Stimulated activated CD4-positive, alpha-beta T cell treated with anti-CD3 and anti-CD28 coated beads, Interleukin-1b, Interleukin-23, amount 100 ng/mL, for 1 hour (primary cell): ENCODE results near the gene NRP1.

Experiments used
- DNase-seq, 2 donors: peaks; one replicate each; pipeline ENCODE4 v3.0.0-alpha.2; 2020; ENCODE audit warnings: low read depth in 2 of 2

Gene NRP1

GRCh38 chr10:33260403-33261149 is 73.9 kb downstream of the NRP1 start:
- no peak for DNase-seq

DNA sequence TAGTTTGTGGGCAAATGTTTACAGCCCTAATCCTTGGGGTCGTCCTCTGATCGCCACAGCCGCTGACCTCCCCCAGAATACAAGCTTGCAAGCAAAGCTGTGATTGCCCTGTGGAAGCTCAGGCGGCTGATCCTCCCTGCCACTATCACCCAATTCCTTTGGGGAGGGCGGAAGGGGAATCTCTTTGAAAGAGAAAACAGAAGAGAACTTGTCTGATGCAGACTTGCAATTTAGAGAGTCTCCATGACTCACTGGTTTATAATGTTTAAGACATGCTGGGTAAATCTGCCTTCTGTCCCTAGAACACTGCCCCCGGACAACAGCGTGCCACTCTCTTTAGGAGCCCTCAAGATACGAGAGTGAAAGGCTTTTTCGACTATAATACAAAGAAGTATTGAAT is 75.5 kb downstream of the NRP1 start:
- no peak for DNase-seq

DNA sequence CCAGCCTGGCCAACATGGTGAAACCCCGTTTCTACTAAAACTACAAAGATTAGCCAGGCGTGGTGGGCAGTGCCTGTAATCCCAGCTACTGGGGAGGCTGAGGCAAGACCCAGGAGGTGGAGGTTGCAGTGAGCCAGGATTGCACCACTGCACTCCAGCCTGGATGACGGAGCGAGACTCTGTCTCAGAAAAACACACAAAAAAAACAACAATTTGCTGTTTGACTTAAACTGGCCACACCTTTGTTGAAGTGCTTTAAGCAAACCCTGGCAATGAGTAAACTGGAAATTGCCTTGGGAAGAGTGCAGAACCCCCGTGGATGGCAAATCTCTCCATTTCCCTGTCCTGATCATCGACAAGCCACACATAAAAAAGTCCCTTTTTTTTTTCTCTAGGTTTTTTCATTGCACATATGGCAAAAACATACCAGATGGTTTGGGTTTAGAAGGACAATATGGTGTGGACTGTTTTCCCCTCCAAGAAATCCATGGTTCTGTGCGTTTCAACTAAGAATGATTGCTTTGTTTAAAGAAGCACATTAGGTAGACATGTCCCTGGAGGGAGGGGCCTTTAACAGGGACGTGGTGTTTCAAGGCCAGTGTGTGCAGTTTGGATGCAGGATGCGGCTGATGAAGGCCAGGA is 76.9 kb downstream of the NRP1 start:
- no peak for DNase-seq

GRCh38 chr10:33256458-33256857 is 78.0 kb downstream of the NRP1 start:
- DNase-seq: no peak

DNA sequence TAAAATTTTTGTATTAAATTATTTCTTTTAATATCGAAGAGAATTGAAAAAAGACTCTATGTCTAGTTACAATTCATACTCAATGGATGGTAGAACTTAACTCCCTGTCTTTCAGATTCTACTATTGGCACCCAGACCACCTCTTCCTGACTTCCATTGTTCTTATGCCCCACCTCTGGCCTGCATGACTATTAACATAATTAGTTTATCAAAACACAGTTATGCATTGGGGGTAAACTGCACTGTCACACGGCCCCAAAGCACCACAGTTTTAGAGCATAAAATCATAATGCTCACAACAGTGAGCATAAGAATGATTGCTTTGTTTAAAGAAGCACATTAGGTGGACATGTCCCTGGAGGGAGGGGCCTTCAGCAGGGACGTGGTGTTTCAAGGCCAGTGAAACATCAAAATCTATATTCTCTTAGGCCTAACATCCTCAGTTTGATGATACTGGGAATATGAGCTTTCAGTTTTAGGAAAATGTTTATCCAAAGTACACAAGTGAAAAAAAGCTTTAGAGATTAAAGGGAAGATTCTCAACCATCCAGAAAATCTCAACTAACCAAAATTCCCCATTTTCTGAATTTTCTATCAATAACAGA is 79.8 kb downstream of the NRP1 start:
- no peak for DNase-seq

DNA sequence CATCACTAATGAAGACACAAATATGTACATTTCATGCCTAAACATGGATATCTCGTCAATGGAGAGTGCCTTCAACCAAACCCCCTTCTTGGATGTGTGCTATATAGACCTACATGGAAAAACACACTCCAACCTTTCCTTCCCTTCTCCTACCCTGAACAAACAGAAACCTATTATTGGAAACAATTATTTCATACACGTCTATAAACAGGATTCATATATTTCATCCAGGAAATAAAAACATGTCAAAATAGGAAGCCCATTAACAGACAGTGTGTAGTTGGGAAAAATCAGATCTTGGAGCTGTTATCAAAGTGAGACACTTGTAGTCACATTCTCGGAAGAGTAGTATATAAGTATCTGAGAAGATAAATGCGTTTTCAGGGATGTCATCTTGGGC is 81.1 kb downstream of the NRP1 start:
- DNase-seq: no peak

- DNase-seq: no peak
These were observed 81.7 kb downstream of the NRP1 start for GRCh38 chr10:33252794-33253203.

- DNase-seq: no peak
These were observed 82.1 kb downstream of the NRP1 start for GRCh38 chr10:33252324-33252723.

DNA sequence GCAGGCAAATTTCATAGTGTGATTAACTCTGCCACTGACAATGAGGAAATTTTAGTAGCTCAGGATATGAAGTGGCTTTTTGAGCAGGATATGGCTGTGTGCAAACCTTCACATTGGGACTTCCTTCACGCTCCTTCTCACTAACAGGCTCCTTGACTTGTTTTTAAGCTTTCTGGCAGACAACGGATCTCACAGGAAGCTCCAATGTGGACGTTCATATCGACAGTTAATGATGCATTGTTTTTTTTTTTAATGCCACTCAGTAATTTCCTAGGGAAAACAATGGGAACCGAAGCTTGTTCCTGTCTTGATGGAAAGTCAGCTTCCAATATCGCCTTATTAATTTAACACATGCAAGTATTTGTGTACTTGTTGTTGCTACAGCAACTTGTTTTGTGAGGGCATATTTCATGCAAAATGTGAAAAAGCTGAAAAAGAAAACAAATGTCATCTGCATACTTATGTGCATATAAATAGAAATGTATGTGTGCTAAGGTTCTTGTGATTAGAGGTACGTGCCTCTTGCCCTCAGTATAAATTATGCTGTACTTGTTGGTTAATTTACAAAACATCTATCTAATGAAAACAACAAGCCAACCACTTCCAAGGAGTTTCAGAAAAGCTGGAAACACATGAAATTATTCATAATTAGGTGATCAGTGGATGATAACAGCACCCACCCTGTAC is 84.7 kb downstream of the NRP1 start:
- no peak for DNase-seq

DNA sequence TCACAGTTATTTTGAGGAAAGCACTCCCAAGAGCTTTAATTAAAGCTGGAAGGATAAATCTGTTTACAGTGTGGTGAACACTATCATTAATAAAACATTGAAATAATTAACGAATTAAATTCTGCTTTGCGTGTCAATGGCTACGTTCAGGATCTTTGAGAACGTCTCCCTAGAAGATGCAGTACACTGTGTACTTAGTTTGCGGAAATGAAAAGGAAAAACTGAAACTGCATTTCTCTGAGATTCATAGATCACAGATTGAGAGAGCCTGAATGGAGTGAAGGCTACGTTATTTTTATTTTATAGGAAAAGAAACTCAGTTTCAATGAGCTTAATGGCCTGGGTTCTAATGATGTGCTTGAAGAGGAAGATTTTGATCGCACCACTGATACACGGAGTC is 85.3 kb downstream of the NRP1 start:
- no peak for DNase-seq

- peak in 1 of 2 donors; percentile 2 for DNase-seq
These were observed 85.8 kb downstream of the NRP1 start for GRCh38 chr10:33248638-33249037.

DNA sequence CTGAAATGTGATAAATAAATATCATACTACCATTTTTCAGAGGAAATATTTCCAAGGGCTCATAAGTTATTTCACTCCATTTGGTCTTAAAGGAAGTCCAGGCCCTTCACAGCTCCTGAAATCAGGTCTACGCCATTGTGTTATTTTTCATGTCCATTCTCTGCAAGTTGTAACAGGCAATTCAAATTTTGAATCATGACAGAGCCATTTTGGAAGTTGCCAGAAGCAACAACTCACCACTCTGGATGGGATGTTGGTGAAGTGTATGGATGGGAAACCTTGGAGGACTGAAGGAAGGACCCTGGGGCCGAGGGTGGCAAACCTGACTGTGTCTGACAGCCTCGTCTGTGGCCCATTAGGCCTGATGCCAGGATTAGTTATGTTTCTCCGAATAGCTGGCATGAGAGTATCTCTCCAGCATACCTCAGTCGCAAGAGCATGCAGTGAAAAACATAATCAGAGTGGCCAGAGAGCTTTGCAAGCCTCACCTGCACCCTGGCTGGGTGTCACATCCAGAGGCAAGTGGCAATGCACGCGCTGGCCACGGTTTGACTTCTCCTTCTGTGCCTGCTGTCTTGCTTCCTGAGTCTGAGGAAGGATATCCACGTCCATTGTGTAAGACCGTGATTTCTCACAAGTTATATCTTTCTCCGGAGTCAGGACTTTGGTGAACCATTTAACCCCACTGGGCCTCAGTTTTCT is 87.1 kb downstream of the NRP1 start:
- no peak for DNase-seq

DNA sequence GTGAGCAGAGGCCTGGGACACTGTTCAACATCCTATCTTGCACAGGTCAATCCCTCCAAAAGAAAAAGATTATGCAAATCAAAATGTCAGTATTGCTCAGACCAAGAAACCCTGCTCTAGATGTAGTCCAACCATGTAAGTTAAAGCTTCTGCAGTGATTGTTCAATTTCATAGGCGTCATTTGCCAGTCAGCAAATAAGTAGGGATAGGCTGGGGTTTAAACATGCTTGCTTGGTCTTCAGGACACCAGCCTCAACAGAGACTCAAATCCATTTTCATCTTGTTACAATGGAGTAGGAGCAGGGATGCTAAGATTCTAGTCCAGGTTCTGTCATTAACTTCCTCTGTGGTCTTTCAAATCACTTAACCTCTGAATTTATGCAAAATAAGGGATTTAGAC is 89.1 kb downstream of the NRP1 start:
- DNase-seq: no peak

DNA sequence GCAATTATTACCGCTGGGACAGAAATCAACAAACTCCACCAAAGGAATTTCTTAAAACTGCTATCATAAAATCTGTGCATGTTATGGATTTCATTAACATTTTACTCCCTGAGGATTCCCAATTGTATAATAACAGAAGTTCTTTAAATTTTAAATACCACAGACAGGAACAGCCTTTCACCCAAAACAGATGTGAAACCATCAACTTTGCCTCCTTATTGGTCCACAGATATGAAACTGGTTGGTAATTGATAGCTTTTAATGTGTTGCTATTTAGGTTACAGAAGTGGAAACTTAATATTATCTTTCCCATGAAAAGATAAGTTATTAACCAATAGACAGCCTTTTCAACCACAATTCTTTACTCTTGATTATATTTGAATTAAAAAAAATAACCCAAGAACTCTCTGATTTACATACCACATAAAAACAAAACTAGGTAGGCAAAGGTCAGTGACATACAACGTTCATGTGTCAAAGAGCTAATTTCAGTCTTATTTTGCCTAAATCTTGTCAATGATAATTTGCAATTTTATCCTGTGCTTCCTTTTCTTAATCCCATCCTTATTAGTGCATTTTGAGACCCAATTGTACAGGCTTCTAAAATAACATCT is 90.0 kb downstream of the NRP1 start:
- no peak for DNase-seq

GRCh38 chr10:33243703-33244102 is 90.8 kb downstream of the NRP1 start:
- no peak for DNase-seq

DNA sequence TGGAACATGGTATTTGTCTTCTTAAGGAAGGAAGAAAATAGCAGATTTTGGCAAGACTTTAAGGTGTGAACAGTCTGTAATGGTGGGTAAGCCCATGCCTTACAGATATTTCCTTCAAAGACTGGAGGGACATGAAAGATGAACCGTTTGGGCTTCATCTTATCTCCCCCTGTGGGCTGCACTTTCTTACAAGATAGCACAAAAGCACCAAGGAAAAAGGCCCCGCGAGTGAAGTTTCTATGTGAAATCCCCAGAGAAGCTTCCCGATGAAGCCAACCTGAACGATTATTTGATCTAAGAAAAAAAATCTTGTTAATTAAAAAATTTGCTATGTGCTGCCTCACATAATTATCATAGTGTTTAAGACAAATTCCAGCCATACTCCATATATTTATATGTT is 91.5 kb downstream of the NRP1 start:
- no peak for DNase-seq

- DNase-seq: no peak
These were observed 93.1 kb downstream of the NRP1 start for GRCh38 chr10:33241351-33241750.

- DNase-seq: no peak
These were observed 93.5 kb downstream of the NRP1 start for GRCh38 chr10:33240931-33241330.

DNA sequence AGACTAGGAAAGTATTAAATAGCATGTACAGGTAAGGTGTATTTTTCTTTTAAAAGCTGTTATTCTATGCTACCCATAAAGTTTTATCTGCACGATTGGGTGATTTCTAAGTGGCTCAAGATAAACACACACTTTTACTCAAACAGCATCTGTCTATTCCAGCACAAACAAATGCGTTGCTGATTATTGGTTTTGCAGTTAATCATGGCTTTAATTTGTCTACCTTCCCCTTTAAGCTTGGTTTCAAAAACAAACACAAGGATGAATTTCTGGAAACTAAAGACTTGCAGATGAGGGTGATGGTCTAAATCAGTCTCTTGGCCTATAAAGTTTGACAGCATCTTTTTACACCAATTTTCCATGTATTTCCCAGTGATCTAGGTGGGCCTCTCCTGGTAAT is 94.2 kb downstream of the NRP1 start:
- no peak for DNase-seq

GRCh38 chr10:33239257-33239656 is 95.2 kb downstream of the NRP1 start:
- no peak for DNase-seq

GRCh38 chr10:33238643-33239042 is 95.8 kb downstream of the NRP1 start:
- no peak for DNase-seq
